Ishikawa (cell line): ENCODE measurements around the gene TCHP.

Source experiments
- NFIC ChIP-seq: IDR thresholded peaks from 2 replicates; pipeline ENCODE4 v1.6.1; 2012
- ZBTB7A ChIP-seq: IDR thresholded peaks from 2 replicates; pipeline ENCODE4 v1.6.1; 2012; ENCODE audit warnings: low read depth
- TF ChIP-seq, protein P1 (sequence below): IDR thresholded peaks from 2 replicates; pipeline ENCODE4 v1.6.1; 2012; ENCODE audit warnings: low read depth, mild to moderate bottlenecking

DNA sequence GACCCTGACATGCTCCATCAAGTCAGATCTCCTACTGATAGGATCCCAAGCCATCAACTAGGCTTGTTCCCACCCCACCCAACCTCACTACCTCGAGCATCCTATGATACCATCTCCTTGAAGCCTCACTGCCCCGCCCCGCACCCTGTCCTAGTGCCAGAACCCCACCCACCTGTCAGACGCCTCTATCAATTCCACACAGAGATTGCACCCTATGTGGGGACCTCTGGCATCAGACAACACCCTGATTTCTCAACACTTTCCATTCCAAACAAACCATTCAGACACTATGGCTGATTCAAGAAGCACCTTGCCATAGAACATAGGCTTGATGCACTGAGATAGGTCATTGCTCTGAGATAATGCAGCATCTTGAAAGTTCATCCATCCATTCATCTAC, 16.6 kb upstream of the TCHP start:
- TF ChIP-seq, protein P1, sequence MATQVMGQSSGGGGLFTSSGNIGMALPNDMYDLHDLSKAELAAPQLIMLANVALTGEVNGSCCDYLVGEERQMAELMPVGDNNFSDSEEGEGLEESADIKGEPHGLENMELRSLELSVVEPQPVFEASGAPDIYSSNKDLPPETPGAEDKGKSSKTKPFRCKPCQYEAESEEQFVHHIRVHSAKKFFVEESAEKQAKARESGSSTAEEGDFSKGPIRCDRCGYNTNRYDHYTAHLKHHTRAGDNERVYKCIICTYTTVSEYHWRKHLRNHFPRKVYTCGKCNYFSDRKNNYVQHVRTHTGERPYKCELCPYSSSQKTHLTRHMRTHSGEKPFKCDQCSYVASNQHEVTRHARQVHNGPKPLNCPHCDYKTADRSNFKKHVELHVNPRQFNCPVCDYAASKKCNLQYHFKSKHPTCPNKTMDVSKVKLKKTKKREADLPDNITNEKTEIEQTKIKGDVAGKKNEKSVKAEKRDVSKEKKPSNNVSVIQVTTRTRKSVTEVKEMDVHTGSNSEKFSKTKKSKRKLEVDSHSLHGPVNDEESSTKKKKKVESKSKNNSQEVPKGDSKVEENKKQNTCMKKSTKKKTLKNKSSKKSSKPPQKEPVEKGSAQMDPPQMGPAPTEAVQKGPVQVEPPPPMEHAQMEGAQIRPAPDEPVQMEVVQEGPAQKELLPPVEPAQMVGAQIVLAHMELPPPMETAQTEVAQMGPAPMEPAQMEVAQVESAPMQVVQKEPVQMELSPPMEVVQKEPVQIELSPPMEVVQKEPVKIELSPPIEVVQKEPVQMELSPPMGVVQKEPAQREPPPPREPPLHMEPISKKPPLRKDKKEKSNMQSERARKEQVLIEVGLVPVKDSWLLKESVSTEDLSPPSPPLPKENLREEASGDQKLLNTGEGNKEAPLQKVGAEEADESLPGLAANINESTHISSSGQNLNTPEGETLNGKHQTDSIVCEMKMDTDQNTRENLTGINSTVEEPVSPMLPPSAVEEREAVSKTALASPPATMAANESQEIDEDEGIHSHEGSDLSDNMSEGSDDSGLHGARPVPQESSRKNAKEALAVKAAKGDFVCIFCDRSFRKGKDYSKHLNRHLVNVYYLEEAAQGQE: no peak
- TF ChIP-seq ZBTB7A (no peak), NFIC (no peak)
